ENCODE data around the gene RITA1.
"Not testable (repeated sequence)": the region's sequence is repeated elsewhere in the genome, so short reads cannot be mapped to it uniquely, and the experiment has no call there.

Gene RITA1

GRCh38 chr12:113185180-113186032, at the start of gene RITA1, which contains the start of gene DDX54:
TSS of gene RITA1 (plus strand) at chr12:113185721. CDS start at chr12:113186747, 1,026 bp downstream.
TSS of gene DDX54 (minus strand) at chr12:113185478. CDS start at chr12:113185451, 27 bp downstream.
- DNase-seq (ENCODE audit: low spot score): peak; percentile 83

DNA sequence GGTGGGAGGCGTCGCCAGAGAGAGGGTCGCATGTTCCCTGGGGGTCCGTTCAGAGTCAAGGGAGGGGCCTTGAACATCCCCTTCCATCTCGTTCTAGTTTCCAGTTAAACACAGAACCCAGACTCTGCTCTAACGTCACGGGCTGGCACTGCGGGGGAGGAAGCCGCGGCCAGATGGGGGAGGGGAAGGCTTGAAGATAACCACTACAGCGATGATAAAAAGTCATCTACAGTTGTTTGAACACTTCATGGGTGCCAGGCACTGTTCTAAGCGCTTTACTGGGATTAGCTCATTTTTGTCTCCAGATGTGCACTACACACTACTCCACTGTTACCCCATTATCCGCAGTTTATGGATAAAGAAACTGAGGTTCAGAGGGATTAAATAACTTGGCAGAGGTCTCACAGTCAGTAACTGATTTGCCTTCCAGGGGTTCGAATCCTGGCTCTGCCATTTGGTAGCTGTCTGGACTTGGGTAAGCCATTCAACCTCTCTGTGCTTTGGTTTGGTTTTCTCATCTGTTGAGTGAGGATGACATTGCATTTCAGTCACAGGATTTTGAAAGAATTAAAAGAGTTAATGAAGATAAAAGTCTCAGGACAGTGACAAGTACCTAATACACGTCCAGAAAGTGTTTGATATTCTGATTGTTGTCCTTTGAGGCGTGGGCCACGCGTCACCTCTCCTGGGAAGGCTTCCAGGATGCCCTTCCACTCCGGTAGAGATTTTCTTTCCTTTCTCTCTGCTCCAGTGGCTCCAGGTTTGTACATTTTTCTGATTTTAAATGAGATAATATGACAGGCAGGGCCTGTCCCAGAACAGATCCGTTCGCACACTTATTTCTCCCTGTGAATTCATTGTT, 49.2 kb upstream of the RITA1 start:
- peak; percentile 35 for DNase-seq (ENCODE audit: low spot score)

DNA sequence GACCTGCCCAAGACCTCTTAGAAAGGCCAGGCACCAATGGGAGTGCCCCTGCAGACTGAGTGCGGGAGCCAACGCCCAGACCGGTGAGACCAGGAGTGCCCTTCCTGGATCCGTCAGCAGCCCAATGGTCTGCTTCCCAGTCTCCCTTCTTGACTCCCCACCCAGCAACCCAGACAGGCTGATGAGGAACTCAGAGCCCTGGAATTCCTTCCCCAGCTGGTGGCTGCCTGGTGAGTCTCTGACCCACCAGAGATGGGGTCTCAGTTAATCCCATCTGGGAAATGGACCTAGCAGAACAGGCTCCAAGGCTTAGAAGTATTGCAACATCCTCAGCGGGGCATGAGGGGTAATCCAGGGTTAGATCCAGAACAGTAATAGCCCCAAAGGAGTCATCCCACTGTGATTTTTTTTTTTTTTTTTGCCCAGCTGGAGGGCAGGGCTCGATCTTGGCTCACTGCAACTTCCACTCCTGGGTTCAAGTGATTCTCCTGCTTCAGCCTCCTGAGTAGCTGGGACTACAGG, 48.5 kb upstream of the RITA1 start:
- DNase-seq (ENCODE audit: low spot score): no peak

DNA sequence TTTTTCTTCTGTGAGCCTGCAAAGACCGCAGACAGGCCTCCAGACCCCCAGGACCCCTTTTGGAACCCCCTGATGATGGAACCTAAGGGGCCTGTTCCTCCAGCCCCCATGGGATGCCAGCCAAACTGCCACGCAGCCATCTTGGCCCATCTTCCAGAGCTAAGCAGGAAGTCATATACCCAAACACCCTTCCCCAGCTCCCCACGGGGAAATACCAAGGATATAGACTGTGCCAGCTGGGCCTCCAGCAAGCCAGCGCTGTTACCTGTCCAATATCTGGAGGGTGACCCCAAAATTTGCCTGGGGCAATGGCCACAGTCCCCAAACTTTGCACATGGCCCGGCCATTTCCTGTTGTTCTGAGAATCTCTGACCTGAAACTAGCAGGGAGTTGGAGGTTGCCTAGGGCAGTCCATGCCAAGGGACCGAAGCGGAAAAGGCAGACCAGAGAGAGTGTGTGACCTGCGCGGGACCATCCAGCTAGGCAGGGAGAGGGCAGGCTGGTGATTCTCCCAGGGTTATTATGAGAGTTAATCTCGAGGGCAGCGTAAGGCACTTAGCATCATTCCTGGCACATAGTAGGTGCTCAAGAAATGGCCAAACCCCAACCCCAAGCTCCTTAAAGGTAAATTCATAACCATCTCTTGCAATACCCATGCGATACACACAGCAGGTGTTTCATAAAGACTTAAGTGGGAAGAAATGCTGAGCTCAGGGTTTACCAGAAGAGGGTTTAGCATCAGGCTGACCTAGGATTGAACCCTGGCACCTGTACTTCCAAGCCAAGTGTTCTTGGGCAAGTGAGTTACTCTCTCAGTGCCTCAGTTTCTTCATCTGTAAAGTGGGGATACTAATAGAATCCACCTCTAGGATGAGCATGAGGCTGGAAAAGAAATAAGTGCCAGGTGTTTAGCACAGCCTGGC, 47.4 kb upstream of the RITA1 start:
- DNase-seq (ENCODE audit: low spot score): no peak

DNA sequence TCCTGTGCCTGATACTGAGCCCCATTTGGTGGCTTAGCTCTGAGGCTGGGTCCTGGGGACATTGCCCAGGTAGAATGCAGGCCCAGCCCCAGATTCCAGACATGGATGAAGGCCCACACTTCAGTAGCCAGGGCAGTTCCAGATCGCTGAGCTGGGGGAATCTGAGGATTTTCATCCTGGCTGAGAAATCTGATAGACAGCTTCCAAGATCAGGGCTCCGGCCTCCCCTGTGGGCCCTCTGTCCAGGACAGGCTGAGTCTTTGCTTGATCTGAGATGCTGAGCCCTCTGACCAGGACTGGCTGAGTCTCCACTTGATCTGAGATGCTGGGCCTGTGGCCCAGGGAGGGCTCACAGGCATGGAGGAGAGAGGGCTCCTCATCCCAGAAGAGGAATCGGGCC, 46.7 kb upstream of the RITA1 start:
- DNase-seq (ENCODE audit: low spot score): no peak

DNA sequence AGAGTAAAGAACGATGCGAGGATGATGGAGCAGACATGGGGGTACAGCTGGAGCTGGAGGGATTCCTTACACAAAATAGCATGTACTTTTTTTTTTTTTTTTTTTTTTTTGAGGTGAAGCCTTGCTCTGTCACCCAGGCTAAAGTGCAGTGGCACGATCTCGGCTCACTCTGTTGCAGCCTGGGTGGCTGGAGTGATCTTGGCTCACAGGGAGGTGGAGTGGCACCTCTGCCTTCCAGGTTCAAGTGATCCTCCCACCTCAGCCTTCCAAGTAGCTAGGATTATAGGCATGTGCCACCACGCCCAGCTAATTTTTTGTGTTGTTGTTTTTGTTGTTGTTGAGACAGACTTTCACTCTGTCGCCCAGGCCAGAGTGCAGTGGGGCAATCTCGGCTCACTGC, 44.8 kb upstream of the RITA1 start:
- DNase-seq (ENCODE audit: low spot score): no peak

GRCh38 chr12:113141716-113142115, 43.8 kb upstream of the RITA1 start:
- DNase-seq (ENCODE audit: low spot score): not testable (repeated sequence)

GRCh38 chr12:113142173-113142885, 43.2 kb upstream of the RITA1 start:
- DNase-seq (ENCODE audit: low spot score): no peak

DNA sequence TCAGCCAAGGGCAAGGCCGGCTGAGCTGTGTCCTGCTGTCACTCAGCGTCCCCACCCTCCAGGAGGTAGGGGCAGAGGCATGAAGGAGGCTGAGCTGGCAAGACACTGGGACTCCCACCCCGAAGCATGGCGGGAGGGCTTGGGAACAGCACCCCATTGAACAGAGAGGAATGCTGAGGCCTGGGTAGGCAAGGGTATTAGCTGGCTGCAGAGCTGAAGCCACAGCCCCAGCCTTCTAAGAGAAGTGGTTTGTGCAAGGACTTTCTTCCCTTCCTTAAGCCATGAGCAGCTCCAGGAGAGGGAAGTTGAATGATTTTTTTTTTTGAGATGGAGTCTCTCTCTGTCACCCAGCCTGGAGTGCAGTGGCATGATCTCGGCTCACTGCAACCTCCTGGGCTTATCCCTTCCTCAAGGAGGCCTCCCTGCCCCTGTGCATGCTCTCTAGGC, 42.6 kb upstream of the RITA1 start:
- DNase-seq (ENCODE audit: low spot score): no peak

DNA sequence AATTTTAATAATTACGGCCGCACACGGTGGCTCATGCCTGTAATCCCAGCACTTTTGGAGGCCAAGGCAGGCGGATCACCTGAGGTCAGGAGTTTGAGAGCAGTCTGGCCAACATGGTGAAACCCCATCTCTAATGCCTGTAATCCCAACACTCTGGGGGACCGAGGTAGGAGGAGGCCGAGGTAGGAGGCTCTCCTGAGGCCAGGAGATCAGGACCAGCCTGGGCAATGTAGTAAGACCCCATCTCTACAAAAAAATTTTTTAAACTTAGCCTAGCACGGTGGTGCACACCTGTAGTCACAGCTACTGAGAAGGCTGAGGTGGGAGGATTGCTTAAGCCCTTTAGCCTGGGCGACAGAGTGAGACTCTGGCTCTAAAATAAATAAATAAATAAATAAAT, 41.6 kb upstream of the RITA1 start:
- no peak for DNase-seq (ENCODE audit: low spot score)

- DNase-seq (ENCODE audit: low spot score): no peak
These were observed 40.7 kb upstream of the RITA1 start for GRCh38 chr12:113144806-113145205.

- DNase-seq (ENCODE audit: low spot score): no peak
These were observed 39.6 kb upstream of the RITA1 start for GRCh38 chr12:113145720-113146551.

DNA sequence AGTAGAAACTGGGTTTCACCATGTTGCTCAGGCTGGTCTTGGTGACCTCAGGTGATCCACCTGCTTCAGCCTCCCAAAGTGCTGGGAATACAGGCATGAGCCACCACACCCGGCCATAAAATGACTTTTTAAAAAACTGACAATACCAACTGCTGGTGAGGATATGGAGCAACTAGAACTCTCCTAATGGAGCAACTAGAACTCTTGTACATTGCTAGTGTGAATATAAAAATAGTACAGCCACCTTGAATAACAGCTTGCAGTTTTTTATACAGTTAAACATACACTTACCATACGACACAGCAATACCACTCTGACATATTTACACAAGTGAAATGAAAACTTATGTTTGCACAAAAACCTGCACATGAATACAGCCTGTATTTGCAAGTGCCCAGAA, 38.5 kb upstream of the RITA1 start:
- DNase-seq (ENCODE audit: low spot score): no peak

DNA sequence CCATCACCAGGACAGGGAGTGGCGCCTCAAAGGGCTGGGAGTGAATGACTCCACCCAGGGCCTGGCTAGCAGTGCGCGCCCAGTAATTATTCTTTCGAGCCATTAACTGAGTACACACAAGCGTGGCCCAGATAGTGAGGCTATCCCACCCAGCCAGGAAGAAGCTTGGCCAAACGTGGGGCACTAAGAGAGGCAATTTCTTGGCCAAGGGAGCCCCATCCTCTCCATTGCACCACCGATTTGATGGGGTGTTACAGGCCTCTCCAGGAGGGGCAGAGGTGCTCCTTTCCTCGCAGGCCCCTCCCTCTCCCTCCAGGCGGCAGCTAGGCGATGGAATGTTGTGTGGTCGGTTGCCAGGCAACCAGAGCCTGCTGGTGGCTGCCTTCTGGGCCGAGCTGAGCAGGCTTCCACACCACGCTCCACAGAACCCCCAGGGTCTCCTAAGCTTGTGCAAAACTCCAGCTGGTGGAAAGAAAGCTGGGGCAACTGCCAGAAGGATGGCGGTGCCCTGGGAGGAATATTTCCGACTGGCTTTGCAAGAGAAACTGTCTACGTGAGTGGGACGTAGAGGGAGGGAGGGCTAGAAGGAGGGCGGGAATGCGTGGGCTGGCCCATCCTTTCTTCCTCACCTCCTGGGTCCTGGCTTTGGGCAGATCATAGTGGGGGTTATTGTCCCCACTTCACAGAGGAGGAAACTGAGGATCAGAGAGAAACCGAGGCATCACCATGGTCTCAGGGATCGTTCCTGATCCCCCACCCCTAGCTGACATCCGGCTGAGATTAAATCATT, 36.0 kb upstream of the RITA1 start, which contains the start of gene CFAP73:
TSS of gene CFAP73 (plus strand) at position 364 of the 790 bp plus-strand sequence. CDS start at position 498, 134 bp downstream.
- DNase-seq (ENCODE audit: low spot score): peak; percentile 91

GRCh38 chr12:113151655-113152054, 33.9 kb upstream of the RITA1 start:
- DNase-seq (ENCODE audit: low spot score): no peak

GRCh38 chr12:113152196-113152834, 33.2 kb upstream of the RITA1 start:
- DNase-seq (ENCODE audit: low spot score): peak; percentile 40

GRCh38 chr12:113152835-113153814, 32.4 kb upstream of the RITA1 start:
- peak; percentile 88 for DNase-seq (ENCODE audit: low spot score)
